Left ventricle myocardium inferior (tissue), 1 donor: ENCODE data around the gene PAPSS2. TPM values are rescaled to one million over a fixed set of nuclear protein-coding genes. Genes with fewer than 3 reads are reported as not detected.

Experiments used
- DNase-seq: peaks from one replicate; pipeline ENCODE4 v3.0.0-alpha.2; 2020
- H3K27ac ChIP-seq: fragments of 200-600 bp; replicated peaks from 2 replicates; pipeline ENCODE4 v1.8.0; 2021
- H3K27me3 ChIP-seq: fragments of 200-600 bp; 2 replicates; pipeline ENCODE4 v1.8.0; 2021; ENCODE audit warnings: low read depth
- H3K36me3 ChIP-seq: fragments of 200-600 bp; 2 replicates; pipeline ENCODE4 v1.8.0; 2021
- H3K4me1 ChIP-seq: fragments of 200-600 bp; 2 replicates; pipeline ENCODE4 v1.8.0; 2021
- H3K4me3 ChIP-seq: fragments of 200-600 bp; 2 replicates; pipeline ENCODE4 v1.8.0; 2021; ENCODE audit warnings: mild to moderate bottlenecking, moderate library complexity
- H3K9me3 ChIP-seq: fragments of 200-600 bp; replicated peaks from 2 replicates; pipeline ENCODE4 v1.8.0; 2021
- CTCF ChIP-seq: fragments of 200-600 bp; IDR thresholded peaks from 2 replicates; pipeline ENCODE4 v1.8.0; 2021; ENCODE audit warnings: antibody characterized with exemption, mild to moderate bottlenecking, borderline replicate concordance
- intact Hi-C: fragments of 100-400 bp; cut with micrococcal nuclease; formaldehyde crosslinking; loops from one replicate; pipeline ENCODE4 v1.11.0; 2022
- total RNA-seq: library from RNA; stranded (reverse); fragmentation: NEBNext Ultra II Directional; extraction: Animal tissue kit (Norgen Biotek cat#: 25700); gene quantifications from one replicate; pipeline ENCODE4 v1.2.1, GENCODE V29; 2021
- donor health status: DM: no; HTN: yes; CAD: no; lungs with severe emphysema.

Gene PAPSS2
- total RNA-seq, 1 donor from 2014 or later: 10.6 TPM

- H3K4me1 ChIP-seq: no peaks in the 10 kb centered on the region
- no peak overlapping the region for H3K27ac ChIP-seq
- intact Hi-C loops: no loop called here
- H3K9me3 ChIP-seq: no peaks in the 10 kb centered on the region
- DNase-seq: no peak
- no peaks in the 10 kb centered on the region for H3K27me3 ChIP-seq
- no peak overlapping the region for H3K4me3 ChIP-seq
- TF ChIP-seq CTCF: no peak
- H3K36me3 ChIP-seq: no peaks in the 10 kb centered on the region
These were observed 23.3 kb upstream of the PAPSS2 start for GRCh38 chr10:87636313-87636915.

- H3K27ac ChIP-seq: no peak overlapping the region
- intact Hi-C loops: no loop called here
- no peaks in the 10 kb centered on the region for H3K9me3 ChIP-seq
- no peak for TF ChIP-seq CTCF
- H3K4me1 ChIP-seq: no peaks in the 10 kb centered on the region
- no peak for DNase-seq
- H3K4me3 ChIP-seq: no peak overlapping the region
- H3K27me3 ChIP-seq: no peaks in the 10 kb centered on the region
- H3K36me3 ChIP-seq: no peaks in the 10 kb centered on the region
These were observed 20.2 kb upstream of the PAPSS2 start for GRCh38 chr10:87639493-87639892.

GRCh38 chr10:87640043-87640442 is 19.6 kb upstream of the PAPSS2 start:
- intact Hi-C loops: no loop called here
- Histone ChIP-seq H3K4me3 (no peak overlapping the region), H3K4me1 (no peaks in the 10 kb centered on the region), H3K36me3 (no peaks in the 10 kb centered on the region), H3K27me3 (no peaks in the 10 kb centered on the region), H3K9me3 (no peaks in the 10 kb centered on the region), H3K27ac (no peak overlapping the region)
- no peak for TF ChIP-seq CTCF
- no peak for DNase-seq

- no peak overlapping the region for H3K27ac ChIP-seq
- no peaks in the 10 kb centered on the region for H3K27me3 ChIP-seq
- H3K36me3 ChIP-seq: no peaks in the 10 kb centered on the region
- no peak for DNase-seq
- no peaks in the 10 kb centered on the region for H3K4me1 ChIP-seq
- TF ChIP-seq CTCF: no peak
- H3K9me3 ChIP-seq: no peaks in the 10 kb centered on the region
- intact Hi-C loops: no loop called here
- H3K4me3 ChIP-seq: no peak overlapping the region
These were observed 17.2 kb upstream of the PAPSS2 start for GRCh38 chr10:87642486-87642885.

GRCh38 chr10:87642988-87643387 is 16.7 kb upstream of the PAPSS2 start:
- no peak for TF ChIP-seq CTCF
- Histone ChIP-seq H3K9me3 (no peaks in the 10 kb centered on the region), H3K4me3 (no peak overlapping the region), H3K36me3 (no peaks in the 10 kb centered on the region), H3K27me3 (no peaks in the 10 kb centered on the region), H3K27ac (no peak overlapping the region), H3K4me1 (no peaks in the 10 kb centered on the region)
- no peak for DNase-seq
- intact Hi-C loops: no loop called here
